Stomach (tissue), 4 donors: Measurements from ENCODE around the gene CDC42BPG.

Experiments
- EP300 ChIP-seq: sonication (generic); formaldehyde crosslinking; IDR thresholded peaks from one replicate; pipeline ENCODE4 v1.6.1; 2017; ENCODE audit warnings: antibody characterized with exemption
- POLR2A ChIP-seq, 4 donors: fragments of 450-650 bp; IDR thresholded peaks; one replicate each; pipeline ENCODE4 v1.6.1; 2016; ENCODE audit warnings: antibody characterized with exemption in 4 of 4, control low read depth in 2 of 4, mild to moderate bottlenecking in 1 of 4, moderate library complexity in 1 of 4
- POLR2AphosphoS5 ChIP-seq, 3 donors: sonication (generic); formaldehyde crosslinking; IDR thresholded peaks; one replicate each; pipeline ENCODE4 v1.6.1; 2016; ENCODE audit warnings: antibody characterized with exemption in 3 of 3
- TF ChIP-seq, protein P1 (sequence below), 7 experiments: fragments of 450-650 bp in 4 of 7; fragments of 200-600 bp in 3 of 7; sonication (generic) in 3 of 7; IDR thresholded peaks; one replicate each; pipeline ENCODE4 v1.5.1; 2016 to 2019; ENCODE audit warnings: antibody characterized with exemption in 7 of 7, control low read depth in 2 of 7, mild to moderate bottlenecking in 1 of 7

DNA sequence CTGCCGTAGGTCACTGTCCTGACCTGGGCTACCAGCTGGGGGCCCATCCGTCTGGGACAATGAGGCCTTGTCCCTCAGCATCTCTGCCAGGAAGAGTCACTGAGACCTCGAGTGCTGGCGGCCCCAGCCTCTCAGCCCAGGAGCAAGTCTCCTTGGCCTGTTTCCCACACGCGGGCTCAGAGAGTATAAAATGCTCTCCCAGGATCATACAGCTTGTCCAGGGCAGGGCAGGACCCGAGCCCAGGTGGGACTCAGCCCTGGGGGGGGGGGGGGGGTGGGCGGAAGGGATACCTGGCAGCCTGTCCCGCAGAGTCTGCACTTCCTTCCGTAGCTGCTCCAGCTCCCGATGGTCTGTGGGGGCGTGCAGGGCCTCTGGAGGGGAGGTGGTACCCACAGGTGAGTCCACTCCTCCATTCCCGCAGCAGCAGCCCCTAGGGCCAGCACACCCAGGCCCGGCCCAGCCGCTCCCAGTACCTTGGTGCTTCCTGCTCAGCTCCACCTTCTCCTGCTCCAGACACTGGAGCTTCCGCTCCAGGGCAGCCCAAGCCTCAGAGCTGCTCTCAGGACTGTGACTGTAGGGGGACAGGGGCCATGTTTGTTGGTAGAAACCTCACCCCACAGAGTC lies 7.9 kb downstream of the CDC42BPG start:
- TF ChIP-seq, protein P1, sequence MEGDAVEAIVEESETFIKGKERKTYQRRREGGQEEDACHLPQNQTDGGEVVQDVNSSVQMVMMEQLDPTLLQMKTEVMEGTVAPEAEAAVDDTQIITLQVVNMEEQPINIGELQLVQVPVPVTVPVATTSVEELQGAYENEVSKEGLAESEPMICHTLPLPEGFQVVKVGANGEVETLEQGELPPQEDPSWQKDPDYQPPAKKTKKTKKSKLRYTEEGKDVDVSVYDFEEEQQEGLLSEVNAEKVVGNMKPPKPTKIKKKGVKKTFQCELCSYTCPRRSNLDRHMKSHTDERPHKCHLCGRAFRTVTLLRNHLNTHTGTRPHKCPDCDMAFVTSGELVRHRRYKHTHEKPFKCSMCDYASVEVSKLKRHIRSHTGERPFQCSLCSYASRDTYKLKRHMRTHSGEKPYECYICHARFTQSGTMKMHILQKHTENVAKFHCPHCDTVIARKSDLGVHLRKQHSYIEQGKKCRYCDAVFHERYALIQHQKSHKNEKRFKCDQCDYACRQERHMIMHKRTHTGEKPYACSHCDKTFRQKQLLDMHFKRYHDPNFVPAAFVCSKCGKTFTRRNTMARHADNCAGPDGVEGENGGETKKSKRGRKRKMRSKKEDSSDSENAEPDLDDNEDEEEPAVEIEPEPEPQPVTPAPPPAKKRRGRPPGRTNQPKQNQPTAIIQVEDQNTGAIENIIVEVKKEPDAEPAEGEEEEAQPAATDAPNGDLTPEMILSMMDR (IDR thresholded peaks at IDR 0.05): no peak
- TF ChIP-seq POLR2A (IDR thresholded peaks at IDR 0.05) (no peak), POLR2AphosphoS5 (IDR thresholded peaks at IDR 0.05) (no peak), EP300 (no peak)
